Mucosa of rectum (tissue), 2 donors: ENCODE data around the gene NOL11.

Experiments
- H3K27ac ChIP-seq, 2 donors: one replicate each; pipeline ENCODE4 v1.7.0; 2013; ENCODE audit warnings: inconsistent platforms in 2 of 2, low read depth in 2 of 2, low read length in 2 of 2
- H3K27me3 ChIP-seq, 2 donors: one replicate each; pipeline ENCODE4 v1.7.0; 2013; ENCODE audit warnings: low read length in 2 of 2; ENCODE audit not compliant: control insufficient read depth in 2 of 2, insufficient read depth in 2 of 2
- H3K36me3 ChIP-seq, 2 donors: one replicate each; pipeline ENCODE4 v1.7.0; 2013; ENCODE audit warnings: low read length in 2 of 2; ENCODE audit not compliant: control insufficient read depth in 2 of 2, insufficient read depth in 2 of 2
- H3K4me1 ChIP-seq, 2 donors: one replicate each; pipeline ENCODE4 v1.7.0; 2013; ENCODE audit warnings: low read length in 2 of 2, mild to moderate bottlenecking in 1 of 2; ENCODE audit not compliant: control insufficient read depth in 2 of 2, insufficient read depth in 2 of 2
- H3K4me3 ChIP-seq, 2 donors: one replicate each; pipeline ENCODE4 v1.7.0; 2013; ENCODE audit warnings: low read length in 2 of 2
- H3K9ac ChIP-seq, 2 donors: one replicate each; pipeline ENCODE4 v1.7.0; 2013; ENCODE audit warnings: low read length in 2 of 2, low read depth in 1 of 2, mild to moderate bottlenecking in 1 of 2
- H3K9me3 ChIP-seq, 2 donors: one replicate each; pipeline ENCODE4 v1.7.0; 2013; ENCODE audit warnings: low read length in 2 of 2; ENCODE audit not compliant: control insufficient read depth in 2 of 2
- donor health status: healthy.
- donor health status: Normal muscosa, but diverticular disease.

The NOL11 gene

GRCh38 chr17:67772679-67773078, 54.9 kb downstream of the NOL11 start:
- Histone ChIP-seq H3K27me3 (no peaks in the 10 kb centered on the region), H3K36me3 (no peaks in the 10 kb centered on the region), H3K4me1 (no peaks in the 10 kb centered on the region), H3K9ac (no peak overlapping the region), H3K9me3 (no peaks in the 10 kb centered on the region), H3K27ac (no peak overlapping the region), H3K4me3 (no peak overlapping the region)

DNA sequence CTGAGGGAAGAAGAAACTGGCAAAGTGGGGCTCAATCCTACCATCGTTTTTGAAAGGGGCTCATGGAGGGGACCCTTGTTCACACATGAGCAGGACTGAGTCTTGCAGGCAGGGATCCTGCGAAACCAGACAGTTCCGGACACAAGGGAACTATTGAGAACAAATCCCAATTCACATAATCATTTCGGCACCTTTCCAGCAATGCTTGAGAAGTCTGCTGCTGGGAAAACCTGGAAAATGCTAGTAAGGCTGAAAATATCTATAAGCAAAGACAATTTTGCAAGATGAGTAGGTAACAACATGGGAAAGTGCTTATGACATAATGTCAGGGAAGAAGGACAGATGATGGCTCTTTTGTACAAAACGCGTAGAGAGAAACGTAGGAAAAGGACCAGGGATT, 55.5 kb downstream of the NOL11 start:
- H3K4me1 ChIP-seq = no peaks in the 10 kb centered on the region
- H3K27ac ChIP-seq = no peak overlapping the region
- H3K27me3 ChIP-seq = no peaks in the 10 kb centered on the region
- H3K36me3 ChIP-seq = no peaks in the 10 kb centered on the region
- no peak overlapping the region for H3K4me3 ChIP-seq
- H3K9me3 ChIP-seq = no peaks in the 10 kb centered on the region
- no peak overlapping the region for H3K9ac ChIP-seq

DNA sequence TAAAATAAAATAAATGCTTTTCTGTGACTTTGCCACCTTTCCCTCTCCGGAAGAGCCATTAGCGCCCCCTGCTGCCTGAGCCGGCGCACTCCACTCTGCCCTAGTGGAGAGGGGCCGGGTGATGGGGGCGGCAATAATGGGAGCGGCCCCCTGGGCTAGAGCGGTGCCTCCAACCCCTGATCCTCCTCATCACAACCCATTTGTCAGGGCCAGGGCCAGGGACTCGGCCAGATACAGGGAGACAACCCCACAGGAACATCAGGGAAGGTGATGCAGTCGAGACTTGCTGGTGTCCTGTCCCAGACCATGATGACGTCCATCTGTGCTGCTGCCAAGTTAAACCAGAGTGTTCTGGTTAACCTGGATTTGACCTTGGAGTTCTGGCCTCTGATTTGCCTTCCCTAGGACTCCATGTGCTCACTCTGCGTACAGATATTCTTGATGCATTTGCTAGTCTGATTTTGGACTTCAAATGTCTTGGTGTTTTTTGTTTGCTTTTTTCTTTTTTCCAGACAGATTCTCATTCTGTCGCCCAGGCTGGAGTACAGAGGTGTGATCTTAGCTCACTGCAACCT, 61.4 kb downstream of the NOL11 start:
- Histone ChIP-seq H3K27ac (no peak overlapping the region), H3K27me3 (no peaks in the 10 kb centered on the region), H3K9me3 (no peaks in the 10 kb centered on the region), H3K4me1 (no peaks in the 10 kb centered on the region), H3K9ac (no peak overlapping the region), H3K36me3 (no peaks in the 10 kb centered on the region), H3K4me3 (no peak overlapping the region)

GRCh38 chr17:67784364-67785121, 66.8 kb downstream of the NOL11 start:
- H3K4me3 ChIP-seq = no peak overlapping the region
- no peak overlapping the region for H3K27ac ChIP-seq
- H3K9me3 ChIP-seq = no peaks in the 10 kb centered on the region
- no peaks in the 10 kb centered on the region for H3K36me3 ChIP-seq
- no peak overlapping the region for H3K9ac ChIP-seq
- no peaks in the 10 kb centered on the region for H3K27me3 ChIP-seq
- peaks cover 0 to 3% of the 10 kb centered on the region in 2 donors for H3K4me1 ChIP-seq

DNA sequence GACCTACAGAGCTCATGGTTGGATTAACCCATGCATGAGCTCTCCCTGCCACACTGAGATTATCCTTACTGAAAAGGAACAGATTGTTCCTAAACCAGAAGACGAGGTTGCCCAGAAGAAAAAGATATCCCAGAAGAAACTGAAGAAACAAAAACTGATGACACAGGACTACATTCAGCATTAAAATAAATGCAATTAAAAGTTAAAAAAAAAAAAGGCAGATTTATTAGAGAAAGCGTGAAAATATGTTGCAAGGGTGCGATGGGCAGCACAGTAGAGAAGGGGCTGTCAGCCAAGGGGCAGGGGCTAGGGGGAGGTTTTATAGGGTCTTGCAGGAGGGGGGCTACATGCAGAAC, 67.4 kb downstream of the NOL11 start:
- Histone ChIP-seq H3K9me3 (no peaks in the 10 kb centered on the region), H3K27me3 (no peaks in the 10 kb centered on the region), H3K4me1 (peaks cover 0 to 3% of the 10 kb centered on the region in 2 donors), H3K36me3 (no peaks in the 10 kb centered on the region), H3K9ac (no peak overlapping the region), H3K27ac (no peak overlapping the region), H3K4me3 (no peak overlapping the region)

DNA sequence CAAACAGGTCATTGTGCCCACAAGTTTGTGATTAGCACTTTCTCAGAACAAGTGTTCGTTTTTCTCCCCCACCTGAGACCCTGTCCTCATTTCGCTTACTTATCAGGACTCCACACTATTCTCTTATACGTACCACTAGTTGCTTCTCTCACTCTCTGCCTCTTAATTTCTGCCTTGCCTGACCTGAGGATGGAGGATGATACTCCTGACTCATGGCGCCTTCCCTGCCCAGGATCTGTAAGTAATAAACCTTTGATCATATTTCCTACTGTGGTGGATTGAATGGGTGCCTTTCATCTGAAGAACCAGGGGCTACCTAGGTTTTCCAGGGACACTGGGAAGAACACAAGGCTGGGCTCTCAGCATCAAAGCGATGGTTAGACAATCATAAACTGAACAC, 67.8 kb downstream of the NOL11 start:
- no peak overlapping the region for H3K9ac ChIP-seq
- H3K36me3 ChIP-seq = no peaks in the 10 kb centered on the region
- no peak overlapping the region for H3K27ac ChIP-seq
- H3K9me3 ChIP-seq = no peaks in the 10 kb centered on the region
- H3K4me3 ChIP-seq = no peak overlapping the region
- no peaks in the 10 kb centered on the region for H3K27me3 ChIP-seq
- peaks cover 0 to 3% of the 10 kb centered on the region in 2 donors for H3K4me1 ChIP-seq
